ENCODE data around the gene PPP2R2D. TPM values are rescaled to one million over a fixed set of nuclear protein-coding genes. Genes with fewer than 3 reads are reported as not detected.

Gene PPP2R2D
- polyA plus RNA-seq, 1 experiment: 27.2 TPM

- no peak for TF ChIP-seq CTCF (IDR thresholded peaks at IDR 0.05; ENCODE audit: low read depth, low read length)
- no peak overlapping the region for H3K27ac ChIP-seq (ENCODE audit: low read depth, low read length)
- H3K4me3 ChIP-seq (ENCODE audit: low read depth, low read length): no peak overlapping the region
- peaks cover 7% of the 10 kb centered on the region for H3K9me3 ChIP-seq (ENCODE audit: control insufficient read depth, insufficient read depth, low read length)
- no peaks in the 10 kb centered on the region for H3K27me3 ChIP-seq (ENCODE audit: control insufficient read depth, insufficient read depth, low read length)
- DNase-seq (ENCODE audit: low read depth, low spot score): no peak
- ChIA-PET POLR2A (no interaction called here), CTCF (interaction anchor here (0.9 kb wide), 1 partner anchor 26 kb away, joined by 3 read pairs; no protein-coding TSS in a partner anchor)
These were observed 28.5 kb downstream of the PPP2R2D start for GRCh38 chr10:131929122-131929845.

- DNase-seq (ENCODE audit: low read depth, low spot score): no peak
- ChIA-PET POLR2A (no interaction called here), CTCF (no interaction called here)
- H3K27ac ChIP-seq (ENCODE audit: low read depth, low read length): no peak overlapping the region
- no peak overlapping the region for H3K4me3 ChIP-seq (ENCODE audit: low read depth, low read length)
- no peak for TF ChIP-seq CTCF (IDR thresholded peaks at IDR 0.05; ENCODE audit: low read depth, low read length)
- no peaks in the 10 kb centered on the region for H3K27me3 ChIP-seq (ENCODE audit: control insufficient read depth, insufficient read depth, low read length)
- peaks cover 7% of the 10 kb centered on the region for H3K9me3 ChIP-seq (ENCODE audit: control insufficient read depth, insufficient read depth, low read length)
These were observed 29.3 kb downstream of the PPP2R2D start for GRCh38 chr10:131930150-131930549.

GRCh38 chr10:131930586-131931330, 29.9 kb downstream of the PPP2R2D start:
- H3K9me3 ChIP-seq (ENCODE audit: control insufficient read depth, insufficient read depth, low read length): peaks cover 5% of the 10 kb centered on the region
- DNase-seq (ENCODE audit: low read depth, low spot score): no peak
- H3K27ac ChIP-seq (ENCODE audit: low read depth, low read length): no peak overlapping the region
- ChIA-PET CTCF (no interaction called here), POLR2A (no interaction called here)
- no peak for TF ChIP-seq CTCF (IDR thresholded peaks at IDR 0.05; ENCODE audit: low read depth, low read length)
- no peak overlapping the region for H3K4me3 ChIP-seq (ENCODE audit: low read depth, low read length)
- no peaks in the 10 kb centered on the region for H3K27me3 ChIP-seq (ENCODE audit: control insufficient read depth, insufficient read depth, low read length)

GRCh38 chr10:131931981-131932380, 31.2 kb downstream of the PPP2R2D start:
- no peak for TF ChIP-seq CTCF (IDR thresholded peaks at IDR 0.05; ENCODE audit: low read depth, low read length)
- POLR2A ChIA-PET: no interaction called here
- H3K9me3 ChIP-seq (ENCODE audit: control insufficient read depth, insufficient read depth, low read length): peaks cover 4% of the 10 kb centered on the region; the same call in 1 of the 2 replicates
- CTCF ChIA-PET: no interaction called here
- no peaks in the 10 kb centered on the region for H3K27me3 ChIP-seq (ENCODE audit: control insufficient read depth, insufficient read depth, low read length)
- DNase-seq (ENCODE audit: low read depth, low spot score): no peak
- H3K4me3 ChIP-seq (ENCODE audit: low read depth, low read length): no peak overlapping the region
- no peak overlapping the region for H3K27ac ChIP-seq (ENCODE audit: low read depth, low read length)
